ENCODE measurements around the gene TMEM156. TPM values are rescaled to one million over a fixed set of nuclear protein-coding genes. Genes with fewer than 3 reads are reported as not detected.

TMEM156 gene
- total RNA-seq, 1 donor from 2014 or later: not detected

GRCh38 chr4:38940476-38940875 lies 91.7 kb downstream of the TMEM156 start:
- intact Hi-C loops (cut with micrococcal nuclease): no loop called here

GRCh38 chr4:38939165-38939564 lies 93.0 kb downstream of the TMEM156 start:
- intact Hi-C loops (cut with micrococcal nuclease): no loop called here
- ATAC-seq (no peak), DNase-seq (no peak)

More at GRCh38 chr4:38940476-38940875, 91.7 kb downstream of the TMEM156 start:
- no peak for DNase-seq
- ATAC-seq: no peak

- intact Hi-C loops (cut with micrococcal nuclease): no loop called here
- DNase-seq: no peak
These were observed 96.7 kb downstream of the TMEM156 start for GRCh38 chr4:38935391-38936073.

GRCh38 chr4:38931125-38931524 lies 101.1 kb downstream of the TMEM156 start:
- ATAC-seq (no peak), DNase-seq (no peak)
- intact Hi-C loops (cut with micrococcal nuclease): no loop called here

More at GRCh38 chr4:38935391-38936073, 96.7 kb downstream of the TMEM156 start:
- no peak for ATAC-seq

GRCh38 chr4:38930707-38931106 lies 101.5 kb downstream of the TMEM156 start:
- ATAC-seq (no peak), DNase-seq (no peak)
- intact Hi-C loops (cut with micrococcal nuclease): no loop called here

GRCh38 chr4:38930204-38930603 lies 102.0 kb downstream of the TMEM156 start:
- no peak for DNase-seq
- intact Hi-C loops (cut with micrococcal nuclease): no loop called here
- no peak for ATAC-seq

GRCh38 chr4:38928974-38929373 lies 103.2 kb downstream of the TMEM156 start:
- DNase-seq (no peak), ATAC-seq (no peak)
- intact Hi-C loops (cut with micrococcal nuclease): no loop called here

GRCh38 chr4:38928568-38928967 lies 103.6 kb downstream of the TMEM156 start:
- intact Hi-C loops (cut with micrococcal nuclease): no loop called here
- ATAC-seq (no peak), DNase-seq (no peak)

GRCh38 chr4:38926896-38927295 lies 105.3 kb downstream of the TMEM156 start:
- no peak for ATAC-seq
- no peak for DNase-seq

GRCh38 chr4:38925492-38926413 lies 106.5 kb downstream of the TMEM156 start:
- intact Hi-C loops (cut with micrococcal nuclease): no loop called here
- ATAC-seq (peak; percentile 25), DNase-seq (no peak)

More at GRCh38 chr4:38926896-38927295, 105.3 kb downstream of the TMEM156 start:
- intact Hi-C loops (cut with micrococcal nuclease): no loop called here

GRCh38 chr4:38924353-38924752 lies 107.9 kb downstream of the TMEM156 start:
- intact Hi-C loops (cut with micrococcal nuclease): no loop called here
- no peak for DNase-seq
- no peak for ATAC-seq

GRCh38 chr4:38923746-38924145 lies 108.5 kb downstream of the TMEM156 start:
- intact Hi-C loops (cut with micrococcal nuclease): no loop called here
- ATAC-seq (no peak), DNase-seq (no peak)

GRCh38 chr4:38921151-38921550 lies 111.1 kb downstream of the TMEM156 start:
- intact Hi-C loops (cut with micrococcal nuclease): no loop called here
- no peak for DNase-seq
- no peak for ATAC-seq

- intact Hi-C loops (cut with micrococcal nuclease): no loop called here
- no peak for DNase-seq
- ATAC-seq: no peak
These were observed 111.5 kb downstream of the TMEM156 start for GRCh38 chr4:38920677-38921076.

GRCh38 chr4:38920186-38920585 lies 112.0 kb downstream of the TMEM156 start:
- intact Hi-C loops (cut with micrococcal nuclease): no loop called here
- DNase-seq (no peak), ATAC-seq (peak; percentile 25)

GRCh38 chr4:38919494-38919893 lies 112.7 kb downstream of the TMEM156 start:
- intact Hi-C loops (cut with micrococcal nuclease): no loop called here
- DNase-seq (no peak), ATAC-seq (no peak)

GRCh38 chr4:38917481-38918025 lies 114.7 kb downstream of the TMEM156 start:
- intact Hi-C loops (cut with micrococcal nuclease): no loop called here
- DNase-seq (no peak), ATAC-seq (no peak)

Measured in left ventricle myocardium superior (tissue), 1 donor.